ENCODE measurements around the gene CPPED1.

DNA sequence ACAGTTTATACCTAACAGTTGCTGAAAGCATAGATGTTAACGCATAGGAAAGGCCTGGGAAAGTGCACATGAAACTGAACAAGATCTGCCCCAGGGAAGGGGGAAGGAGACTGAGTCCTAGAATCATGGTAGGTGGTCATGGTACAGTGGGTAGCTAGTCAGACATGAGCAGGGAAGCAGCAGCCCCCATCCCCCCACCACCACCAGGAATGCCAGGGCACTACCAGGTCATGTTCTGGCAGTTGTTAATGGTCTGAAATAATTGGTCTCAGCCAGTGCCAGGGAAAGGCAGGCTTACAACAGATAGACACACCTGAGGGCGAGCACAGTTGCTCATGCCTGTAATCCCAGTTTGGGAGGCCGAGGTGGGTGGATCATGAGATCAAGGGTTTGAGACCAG, 185.2 kb downstream of the CPPED1 start:
- TF ChIP-seq, protein P1, sequence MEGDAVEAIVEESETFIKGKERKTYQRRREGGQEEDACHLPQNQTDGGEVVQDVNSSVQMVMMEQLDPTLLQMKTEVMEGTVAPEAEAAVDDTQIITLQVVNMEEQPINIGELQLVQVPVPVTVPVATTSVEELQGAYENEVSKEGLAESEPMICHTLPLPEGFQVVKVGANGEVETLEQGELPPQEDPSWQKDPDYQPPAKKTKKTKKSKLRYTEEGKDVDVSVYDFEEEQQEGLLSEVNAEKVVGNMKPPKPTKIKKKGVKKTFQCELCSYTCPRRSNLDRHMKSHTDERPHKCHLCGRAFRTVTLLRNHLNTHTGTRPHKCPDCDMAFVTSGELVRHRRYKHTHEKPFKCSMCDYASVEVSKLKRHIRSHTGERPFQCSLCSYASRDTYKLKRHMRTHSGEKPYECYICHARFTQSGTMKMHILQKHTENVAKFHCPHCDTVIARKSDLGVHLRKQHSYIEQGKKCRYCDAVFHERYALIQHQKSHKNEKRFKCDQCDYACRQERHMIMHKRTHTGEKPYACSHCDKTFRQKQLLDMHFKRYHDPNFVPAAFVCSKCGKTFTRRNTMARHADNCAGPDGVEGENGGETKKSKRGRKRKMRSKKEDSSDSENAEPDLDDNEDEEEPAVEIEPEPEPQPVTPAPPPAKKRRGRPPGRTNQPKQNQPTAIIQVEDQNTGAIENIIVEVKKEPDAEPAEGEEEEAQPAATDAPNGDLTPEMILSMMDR (conservative IDR thresholded peaks at IDR 0.05 in 1 of 2, IDR thresholded peaks at IDR 0.05 in 1 of 2; ENCODE audit: low read depth in 1 of 2, low read length in 2 of 2): no peak
- no peak for TF ChIP-seq EZH2 (IDR thresholded peaks at IDR 0.05; ENCODE audit: low read length, missing control alignments)

All from fibroblast of lung (primary cell).